Ovary (tissue), 3 donors: Measurements from ENCODE around the gene PEX6.

Experiments
- POLR2A ChIP-seq: fragments of 450-650 bp; IDR thresholded peaks from one replicate; pipeline ENCODE4 v1.6.1; 2017; ENCODE audit warnings: antibody characterized with exemption, mild to moderate bottlenecking, moderate library complexity
- TF ChIP-seq, protein P1 (sequence below), 3 donors: fragments of 450-650 bp in 2 of 3; fragments of 200-600 bp in 1 of 3; IDR thresholded peaks; one replicate each; pipeline versions ENCODE4 v1.5.1 to v1.8.0; 2016 to 2022; ENCODE audit warnings: antibody characterized with exemption in 3 of 3, mild to moderate bottlenecking in 1 of 3
- donor health status: DM: no; HTN: no; CAD: no.

DNA sequence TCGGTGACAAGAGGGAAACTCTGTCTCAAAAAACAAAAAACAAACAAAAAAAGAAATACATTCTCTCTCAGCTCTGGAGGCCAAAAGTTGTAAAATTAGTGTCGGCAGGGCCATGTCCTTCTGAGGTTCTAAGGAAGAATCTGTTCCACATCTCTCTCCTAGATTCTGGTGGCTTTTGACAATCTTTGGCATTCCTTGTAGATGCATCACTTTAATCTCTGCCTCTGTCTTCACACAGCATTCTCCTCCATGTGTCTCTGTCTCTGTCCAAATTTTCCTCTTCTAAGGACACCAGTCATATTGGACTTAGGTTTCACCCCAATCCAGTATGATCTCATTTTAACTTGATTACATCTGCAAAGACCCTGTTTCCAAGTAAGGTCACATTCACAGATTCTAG lies 14.5 kb upstream of the PEX6 start:
- TF ChIP-seq POLR2A: no peak
- TF ChIP-seq, protein P1, sequence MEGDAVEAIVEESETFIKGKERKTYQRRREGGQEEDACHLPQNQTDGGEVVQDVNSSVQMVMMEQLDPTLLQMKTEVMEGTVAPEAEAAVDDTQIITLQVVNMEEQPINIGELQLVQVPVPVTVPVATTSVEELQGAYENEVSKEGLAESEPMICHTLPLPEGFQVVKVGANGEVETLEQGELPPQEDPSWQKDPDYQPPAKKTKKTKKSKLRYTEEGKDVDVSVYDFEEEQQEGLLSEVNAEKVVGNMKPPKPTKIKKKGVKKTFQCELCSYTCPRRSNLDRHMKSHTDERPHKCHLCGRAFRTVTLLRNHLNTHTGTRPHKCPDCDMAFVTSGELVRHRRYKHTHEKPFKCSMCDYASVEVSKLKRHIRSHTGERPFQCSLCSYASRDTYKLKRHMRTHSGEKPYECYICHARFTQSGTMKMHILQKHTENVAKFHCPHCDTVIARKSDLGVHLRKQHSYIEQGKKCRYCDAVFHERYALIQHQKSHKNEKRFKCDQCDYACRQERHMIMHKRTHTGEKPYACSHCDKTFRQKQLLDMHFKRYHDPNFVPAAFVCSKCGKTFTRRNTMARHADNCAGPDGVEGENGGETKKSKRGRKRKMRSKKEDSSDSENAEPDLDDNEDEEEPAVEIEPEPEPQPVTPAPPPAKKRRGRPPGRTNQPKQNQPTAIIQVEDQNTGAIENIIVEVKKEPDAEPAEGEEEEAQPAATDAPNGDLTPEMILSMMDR (IDR thresholded peaks at IDR 0.05): no peak
